CD14-positive monocyte (primary cell): Measurements from ENCODE around the gene RCC2. TPM values are rescaled to one million over a fixed set of nuclear protein-coding genes. Genes with fewer than 3 reads are reported as not detected.

Experiments
- DNase-seq, 3 donors: peaks; one replicate each; pipeline ENCODE4 v3.0.0-alpha.2; 2011 to 2022
- H2AFZ ChIP-seq: 2 replicates; pipeline ENCODE4 v1.6.0; 2012; ENCODE audit warnings: mild to moderate bottlenecking, low read depth, low read length, inconsistent platforms; ENCODE audit not compliant: insufficient read depth, poor library complexity, severe bottlenecking
- H3K27ac ChIP-seq, 2 donors: 1 replicate in 1 of 2; 2 replicates in 1 of 2; pipeline ENCODE4 v1.5.1; 2012 to 2013; ENCODE audit warnings: low read length in 2 of 2, control low read depth in 1 of 2, inconsistent platforms in 1 of 2, low read depth in 1 of 2, mild to moderate bottlenecking in 1 of 2
- H3K27me3 ChIP-seq, 2 donors: one replicate each; pipeline versions ENCODE4 v1.6.0 to v1.6.1; 2011 to 2013; ENCODE audit warnings: low read length in 2 of 2; ENCODE audit not compliant: control insufficient read depth in 2 of 2, insufficient read depth in 2 of 2
- H3K36me3 ChIP-seq, 2 donors: replicated peaks in 1 of 2; 1 replicate in 1 of 2; 2 replicates in 1 of 2; pipeline versions ENCODE4 v1.5.1 to v1.6.1; 2012 to 2013; ENCODE audit warnings: low read length in 2 of 2, control low read depth in 1 of 2, inconsistent platforms in 1 of 2, mild to moderate bottlenecking in 1 of 2; ENCODE audit not compliant: insufficient read depth in 2 of 2, control insufficient read depth in 1 of 2
- H3K4me1 ChIP-seq, 2 donors: 1 replicate in 1 of 2; 2 replicates in 1 of 2; pipeline versions ENCODE4 v1.5.1 to v1.6.1; 2012 to 2013; ENCODE audit warnings: low read length in 2 of 2, control low read depth in 1 of 2, inconsistent platforms in 1 of 2, mild to moderate bottlenecking in 1 of 2, moderate library complexity in 1 of 2; ENCODE audit not compliant: insufficient read depth in 2 of 2, control insufficient read depth in 1 of 2
- H3K4me2 ChIP-seq: replicated peaks from 2 replicates; pipeline ENCODE3; 2012; ENCODE audit warnings: low read length, moderate library complexity, mild to moderate bottlenecking; ENCODE audit not compliant: poor library complexity, severe bottlenecking; ENCODE audit errors: extremely low read depth
- H3K4me3 ChIP-seq, 3 experiments: fragments of 200-600 bp in 1 of 3; sonication (generic) in 1 of 3; replicated peaks in 1 of 3; 1 replicate in 2 of 3; 2 replicates in 1 of 3; pipeline ENCODE4 v1.5.1; 2011 to 2013; ENCODE audit warnings: low read length in 3 of 3, mild to moderate bottlenecking in 3 of 3, control low read depth in 2 of 3, low read depth in 2 of 3, inconsistent platforms in 1 of 3, moderate library complexity in 1 of 3
- H3K79me2 ChIP-seq: 2 replicates; pipeline ENCODE4 v1.6.0; 2012; ENCODE audit warnings: mild to moderate bottlenecking, control low read depth, inconsistent platforms, low read length, moderate library complexity; ENCODE audit not compliant: insufficient read depth
- H3K9ac ChIP-seq: 2 replicates; pipeline ENCODE4 v1.6.0; 2017; ENCODE audit warnings: low read length, mild to moderate bottlenecking; ENCODE audit not compliant: insufficient read depth, poor library complexity, severe bottlenecking
- H3K9me3 ChIP-seq, 2 donors: replicated peaks in 1 of 2; 1 replicate in 1 of 2; 2 replicates in 1 of 2; pipeline versions ENCODE4 v1.5.1 to v1.6.1; 2012 to 2013; ENCODE audit warnings: low read length in 2 of 2, control low read depth in 1 of 2; ENCODE audit not compliant: control insufficient read depth in 1 of 2, insufficient read depth in 1 of 2
- H4K20me1 ChIP-seq: 2 replicates; pipeline ENCODE4 v1.6.0; 2012; ENCODE audit warnings: mild to moderate bottlenecking, low read length, control low read depth, moderate library complexity; ENCODE audit not compliant: insufficient read depth
- H3K27ac Mint-ChIP-seq, 7 donors: one replicate each; pipeline ENCODE4 v1.8.0; 2020; ENCODE audit warnings: mild to moderate bottlenecking in 7 of 7, mixed read lengths in 7 of 7, moderate library complexity in 6 of 7, inconsistent platforms in 2 of 7
- H3K27me3 Mint-ChIP-seq, 3 donors: one replicate each; pipeline ENCODE4 v1.8.0; 2021 to 2022; ENCODE audit warnings: low read depth in 3 of 3, mild to moderate bottlenecking in 3 of 3, mixed read lengths in 3 of 3, moderate library complexity in 3 of 3, inconsistent platforms in 1 of 3
- H3K36me3 Mint-ChIP-seq, 2 donors: one replicate each; pipeline ENCODE4 v1.8.0; 2020; ENCODE audit warnings: mixed read lengths in 2 of 2, inconsistent platforms in 1 of 2, mild to moderate bottlenecking in 1 of 2
- H3K4me1 Mint-ChIP-seq: one replicate; pipeline ENCODE4 v1.8.0; 2020; ENCODE audit warnings: mild to moderate bottlenecking, mixed read lengths
- H3K4me3 Mint-ChIP-seq, 2 donors: one replicate each; pipeline ENCODE4 v1.8.0; 2020; ENCODE audit warnings: mild to moderate bottlenecking in 2 of 2, mixed read lengths in 2 of 2, moderate library complexity in 1 of 2
- H3K9me3 Mint-ChIP-seq, 7 donors: one replicate each; pipeline ENCODE4 v1.8.0; 2020 to 2022; ENCODE audit warnings: mixed read lengths in 7 of 7, mild to moderate bottlenecking in 6 of 7, moderate library complexity in 6 of 7, inconsistent platforms in 2 of 7
- CTCF ChIP-seq: fragments of 200-600 bp; IDR thresholded peaks from one replicate; pipeline ENCODE4 v1.8.0; 2022; ENCODE audit warnings: antibody characterized with exemption, mild to moderate bottlenecking
- WGBS: methylation state at CpG from one replicate; pipeline ENCODE4 v1.1.5; 2013; ENCODE audit warnings: missing lambda C conversion rate; ENCODE audit not compliant: insufficient coverage; 5-methylcytosine and 5-hydroxymethylcytosine counted together
- intact Hi-C, 2 donors: fragments of 100-400 bp; cut with micrococcal nuclease; formaldehyde crosslinking; loops; one replicate each; pipeline versions ENCODE4 v1.15.0 to v1.15.1; 2023
- polyA plus RNA-seq, 3 donors: library from polyadenylated mRNA; depleted of rRNA in 1 of 3; unstranded in 2 of 3; stranded (reverse) in 1 of 3; fragments of 300-500 nt in 2 of 3; fragments of >200 nt in 1 of 3; fragmentation: Illumina TruSeq in 2 of 3; gene quantifications; 1 replicate in 2 of 3; 2 replicates in 1 of 3; pipeline ENCODE4 v1.2.3, GENCODE V29; 2012 to 2021

The RCC2 gene
- polyA plus RNA-seq, 3 donors: 22.3 to 66.3 (median 40.9) TPM

- H3K79me2 ChIP-seq: no peaks in the 10 kb centered on the region
- WGBS: 54% methylated on average over 6 of the region's 6 CpGs
- peaks cover 30 to 33% of the 10 kb centered on the region in 2 donors for H3K36me3 ChIP-seq
- H3K9me3 ChIP-seq: no peaks in the 10 kb centered on the region
- H3K27me3 ChIP-seq: no peaks in the 10 kb centered on the region
- H2AFZ ChIP-seq: no peak overlapping the region
- no peak overlapping the region for H3K4me3 ChIP-seq
- no peak overlapping the region for H3K27ac ChIP-seq
- no peak overlapping the region for H3K27ac Mint-ChIP-seq
- intact Hi-C loops: loop anchor here (5.0 to 10.0 kb wide), 4 partner anchors 160 to 343 kb away; partner anchors contain the start of genes PADI2 (in 1 of the 2) and PADI3 (in 1 of the 2)
- peaks cover 0 to 6% of the 10 kb centered on the region in 2 donors for H3K4me1 ChIP-seq
- peaks cover 7% of the 10 kb centered on the region for H3K4me1 Mint-ChIP-seq
- peaks cover 22% of the 10 kb centered on the region for H4K20me1 ChIP-seq
- no peak overlapping the region for H3K4me3 Mint-ChIP-seq
- H3K36me3 Mint-ChIP-seq: peaks cover 32 to 36% of the 10 kb centered on the region in 2 donors
- H3K9me3 Mint-ChIP-seq: no peaks in the 10 kb centered on the region
- H3K27me3 Mint-ChIP-seq: peaks cover 0 to 2% (median 0%) of the 10 kb centered on the region in 3 donors
- DNase-seq: no peak
- TF ChIP-seq CTCF: no peak
- no peak overlapping the region for H3K9ac ChIP-seq
- H3K4me2 ChIP-seq: no peak overlapping the region
Observed at GRCh38 chr1:17404820-17405219, 34.7 kb downstream of the RCC2 start.

DNA sequence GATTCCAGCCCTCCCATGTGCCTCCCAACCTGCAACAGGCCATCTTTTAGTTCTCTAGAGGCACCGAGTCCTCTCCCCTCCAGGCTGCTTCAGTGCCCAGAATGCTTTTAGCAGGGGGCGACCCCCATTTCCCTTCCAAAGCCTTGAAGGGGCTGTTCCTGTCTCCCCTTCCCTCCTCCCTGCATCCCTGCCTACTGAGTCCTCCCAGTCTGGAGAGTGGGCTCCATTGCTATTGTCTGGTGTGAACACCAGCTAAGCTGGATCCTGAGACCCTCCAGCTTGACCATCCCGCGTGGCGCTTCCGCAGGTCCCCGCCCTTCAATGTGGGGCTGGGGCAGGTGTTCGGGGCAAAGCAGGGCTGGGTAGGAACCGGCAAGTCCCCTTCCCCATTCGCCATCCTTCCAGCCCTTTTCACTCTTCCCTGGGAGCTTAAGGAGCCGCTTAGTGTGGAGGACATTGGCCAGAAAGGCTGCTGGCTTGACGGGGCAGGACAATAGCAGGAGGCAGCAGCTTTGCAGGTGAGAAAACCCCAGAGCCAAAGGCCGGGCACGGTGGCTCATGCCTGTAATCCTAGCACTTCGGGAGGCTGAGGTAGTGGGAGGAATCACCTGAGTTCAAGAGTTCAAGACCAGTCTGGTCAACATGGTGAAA lies 35.3 kb downstream of the RCC2 start:
- Histone ChIP-seq H3K4me3 (no peak overlapping the region), H3K27me3 (no peaks in the 10 kb centered on the region), H3K9ac (no peak overlapping the region), H3K4me1 (peaks cover 0 to 12% of the 10 kb centered on the region in 2 donors), H3K4me2 (no peak overlapping the region), H4K20me1 (peaks cover 18% of the 10 kb centered on the region), H3K36me3 (peaks cover 24 to 26% of the 10 kb centered on the region in 2 donors), H3K79me2 (no peaks in the 10 kb centered on the region), H3K27ac (no peak overlapping the region), H3K9me3 (no peaks in the 10 kb centered on the region), H2AFZ (no peak overlapping the region)
- Mint-ChIP-seq H3K27ac (peak overlapping the region in 1 of 7 donors; percentile 10), H3K4me1 (peaks cover 7% of the 10 kb centered on the region), H3K36me3 (peaks cover 25 to 29% of the 10 kb centered on the region in 2 donors), H3K4me3 (no peak overlapping the region), H3K9me3 (no peaks in the 10 kb centered on the region), H3K27me3 (peaks cover 0 to 2% (median 0%) of the 10 kb centered on the region in 3 donors)
- no peak for DNase-seq
- 82% methylated on average over 9 of the region's 15 CpGs for WGBS
- TF ChIP-seq CTCF: no peak
- intact Hi-C loops: loop anchor here (5.0 to 10.0 kb wide), 4 partner anchors 159 to 342 kb away; partner anchors contain the start of genes PADI2 (in 1 of the 2) and PADI3 (in 1 of the 2)
